ENCODE data around the gene OFD1.

- no peak for TF ChIP-seq CTCF (IDR thresholded peaks at IDR 0.05; ENCODE audit: borderline replicate concordance, extremely low read depth, low read length, poor library complexity, severe bottlenecking)
- TF ChIP-seq EZH2 (IDR thresholded peaks at IDR 0.05; ENCODE audit: borderline replicate concordance, low read depth, low read length, severe bottlenecking), result no peak
Observed at GRCh38 chrX:13754765-13755164, 20.2 kb downstream of the OFD1 start.

Data from DND-41 (cell line).